ENCODE data around the gene OGDHL.
"Not testable (repeated sequence)": the region's sequence is repeated elsewhere in the genome, so short reads cannot be mapped to it uniquely, and the experiment has no call there.

The OGDHL gene

GRCh38 chr10:49761789-49762565, at the start of gene OGDHL:
OGDHL (minus strand) TSS chr10:49762323; CDS start chr10:49758592, 3,731 bp downstream.
- DNase-seq (ENCODE audit: low read depth in 3 of 3), result peak; percentile 20 to 56 (median 31)

GRCh38 chr10:49803988-49804387, 41.9 kb upstream of the OGDHL start:
- no peak for DNase-seq (ENCODE audit: low read depth in 3 of 3)

GRCh38 chr10:49798275-49798674, 36.2 kb upstream of the OGDHL start:
- DNase-seq (ENCODE audit: low read depth in 3 of 3), result no peak

DNA sequence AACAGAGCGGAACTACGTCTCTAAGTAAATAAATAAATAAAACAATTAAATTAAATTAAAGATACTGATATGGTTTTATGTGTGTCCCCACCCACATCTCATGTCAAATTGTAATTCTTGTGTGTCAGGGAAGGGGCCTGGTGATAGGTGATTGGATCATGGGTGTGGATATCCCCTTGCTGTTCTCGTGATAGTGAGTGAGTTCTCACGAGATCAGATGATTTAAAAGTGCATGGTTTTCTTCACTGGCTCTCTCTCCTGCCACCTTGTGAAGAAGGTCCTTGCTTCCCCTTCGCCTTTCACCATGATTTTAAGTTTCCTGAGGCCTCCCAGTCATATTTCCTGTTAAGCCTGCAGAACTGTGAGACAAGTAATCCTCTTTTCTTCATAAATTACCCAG, 29.0 kb upstream of the OGDHL start:
- no peak for DNase-seq (ENCODE audit: low read depth in 3 of 3)

- no peak for DNase-seq (ENCODE audit: low read depth in 3 of 3)
Measured at GRCh38 chr10:49784681-49785080, 22.6 kb upstream of the OGDHL start.

DNA sequence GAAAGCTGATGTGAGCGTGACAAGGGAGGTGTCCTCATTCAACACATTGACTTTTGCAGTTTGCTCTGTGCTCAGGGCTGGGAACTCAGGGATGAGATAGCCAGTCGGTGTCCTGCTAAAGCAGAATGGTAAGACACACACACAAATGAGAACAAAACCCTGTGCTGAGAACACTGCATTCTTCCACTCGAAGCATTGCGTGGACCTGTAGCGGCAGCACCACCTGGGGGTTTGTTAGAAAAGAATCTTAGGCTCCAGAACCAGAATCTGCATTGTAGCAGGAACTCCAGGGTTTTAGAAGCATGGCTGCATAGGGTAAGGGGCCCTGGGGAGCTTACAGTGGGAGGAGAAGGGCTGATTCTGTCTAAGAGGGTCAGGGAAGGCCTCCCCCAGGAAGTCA, 21.5 kb upstream of the OGDHL start:
- no peak for DNase-seq (ENCODE audit: low read depth in 3 of 3)

- DNase-seq (ENCODE audit: low read depth in 3 of 3), result no peak
Measured at GRCh38 chr10:49781247-49781646, 19.1 kb upstream of the OGDHL start.

- no peak for DNase-seq (ENCODE audit: low read depth in 3 of 3)
Measured at GRCh38 chr10:49778197-49778596, 16.1 kb upstream of the OGDHL start.

GRCh38 chr10:49776851-49777250, 14.7 kb upstream of the OGDHL start:
- no peak for DNase-seq (ENCODE audit: low read depth in 3 of 3)

GRCh38 chr10:49775014-49775413, 12.9 kb upstream of the OGDHL start:
- no peak for DNase-seq (ENCODE audit: low read depth in 3 of 3)

GRCh38 chr10:49772944-49773343, 10.8 kb upstream of the OGDHL start:
- DNase-seq (ENCODE audit: low read depth in 3 of 3), result not testable (repeated sequence)

GRCh38 chr10:49771046-49771445, 8.9 kb upstream of the OGDHL start:
- not testable (repeated sequence) for DNase-seq (ENCODE audit: low read depth in 3 of 3)

- DNase-seq (ENCODE audit: low read depth in 3 of 3), result no peak
Measured at GRCh38 chr10:49769692-49770091, 7.6 kb upstream of the OGDHL start.

DNA sequence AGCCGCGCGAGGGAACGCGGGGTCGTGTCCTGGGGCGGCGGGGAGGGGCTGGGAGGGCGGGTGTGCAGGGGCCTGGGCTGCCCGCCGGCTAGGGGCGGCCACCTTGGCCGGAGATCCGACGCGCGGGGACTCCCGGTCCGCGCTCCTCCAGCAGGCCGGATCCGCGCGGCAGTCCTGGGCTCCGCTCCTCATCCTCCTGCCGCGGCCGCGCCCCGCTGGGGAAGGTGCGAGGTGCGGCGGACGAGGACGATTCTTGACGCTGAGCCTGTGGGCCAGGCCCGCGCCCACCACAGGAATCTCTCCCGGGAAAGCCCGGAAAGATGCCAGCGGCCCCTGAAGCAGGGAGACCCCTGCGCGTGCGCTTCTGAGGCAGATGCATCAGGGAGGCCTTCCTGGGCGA, 6.6 kb upstream of the OGDHL start:
- DNase-seq (ENCODE audit: low read depth in 3 of 3), result no peak

DNA sequence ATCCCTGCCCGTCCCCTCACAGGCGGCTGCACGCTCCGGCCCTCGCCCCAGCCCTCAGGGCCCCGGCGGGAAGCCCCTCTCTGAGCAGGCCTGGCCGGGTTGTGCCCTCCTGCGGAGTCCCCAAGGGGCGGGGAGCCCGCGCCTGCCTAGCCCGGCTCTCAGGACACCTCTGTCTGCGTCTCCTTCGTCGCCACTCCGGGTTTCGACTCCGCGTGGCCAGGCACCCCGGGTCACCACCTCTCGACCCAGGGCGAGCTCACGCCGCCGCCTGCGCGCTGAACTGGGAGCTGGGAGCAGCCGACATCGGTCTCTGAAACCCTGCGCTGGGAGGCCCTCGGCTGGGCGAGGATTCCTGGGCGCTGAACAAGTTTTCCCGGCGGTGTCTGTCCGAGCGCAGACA, 6.2 kb upstream of the OGDHL start:
- no peak for DNase-seq (ENCODE audit: low read depth in 3 of 3)

DNA sequence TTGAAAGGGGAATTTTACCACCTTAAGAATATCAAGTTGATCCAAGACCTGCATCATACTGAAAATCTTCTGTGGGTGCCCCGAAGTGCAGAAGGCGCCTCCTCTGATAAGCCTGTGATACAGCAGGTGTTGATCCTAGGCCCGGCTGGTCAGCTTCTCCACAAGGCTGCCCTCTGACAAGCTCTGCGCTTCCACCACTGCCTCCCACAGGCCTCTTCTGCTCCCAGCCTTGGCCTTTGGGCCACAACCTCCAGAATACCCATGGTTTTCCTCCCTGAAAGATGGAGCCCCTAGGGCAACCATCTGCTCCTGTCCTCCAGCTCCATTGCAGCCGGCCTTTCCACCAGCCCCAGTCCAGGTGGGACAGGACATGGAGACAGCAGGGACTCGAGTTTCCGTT, 5.6 kb upstream of the OGDHL start:
- no peak for DNase-seq (ENCODE audit: low read depth in 3 of 3)

- DNase-seq (ENCODE audit: low read depth in 3 of 3), result no peak
Measured at GRCh38 chr10:49766484-49766883, 4.4 kb upstream of the OGDHL start.

DNA sequence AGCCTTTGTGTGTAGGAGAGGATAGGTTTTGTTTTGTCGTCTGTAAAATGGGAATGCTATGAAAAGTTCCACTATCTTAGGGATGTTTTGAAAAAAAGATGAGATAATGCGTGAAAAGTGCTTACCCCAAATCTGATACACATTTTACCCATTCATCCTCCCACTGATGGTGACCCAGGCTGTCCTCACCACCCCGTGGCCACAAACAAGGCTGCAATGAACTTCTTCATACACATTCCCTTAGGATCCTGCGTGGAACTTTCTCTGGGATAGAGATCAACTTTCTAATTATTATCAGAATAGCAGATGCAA, 399 bp upstream of the OGDHL start:
- no peak for DNase-seq (ENCODE audit: low read depth in 3 of 3)

GRCh38 chr10:49761201-49761788, 828 bp downstream of the OGDHL start:
- no peak for DNase-seq (ENCODE audit: low read depth in 3 of 3)

GRCh38 chr10:49760789-49761188, 1.3 kb downstream of the OGDHL start:
- DNase-seq (ENCODE audit: low read depth in 3 of 3), result no peak

- DNase-seq (ENCODE audit: low read depth in 3 of 3), result no peak
Measured at GRCh38 chr10:49759787-49760551, 2.2 kb downstream of the OGDHL start.

GRCh38 chr10:49758249-49758930, 3.7 kb downstream of the OGDHL start:
- no peak for DNase-seq (ENCODE audit: low read depth in 3 of 3)

Data from stimulated activated CD4-positive, alpha-beta T cell treated with anti-CD3 and anti-CD28 coated beads, TNF-alpha, amount 100 ng/mL, for 48 hours (primary cell).